HEK293 (cell line): ENCODE data around the gene C14orf93.

Experiments used
- CTCF ChIP-seq: fragments of 450-650 bp; formaldehyde crosslinking; IDR thresholded peaks from 2 replicates; pipeline ENCODE4 v1.5.1; 2016; ENCODE audit warnings: missing biosample characterization, missing genetic modification characterization
- KLF16 ChIP-seq: fragments of 450-650 bp; formaldehyde crosslinking; IDR thresholded peaks from 2 replicates; pipeline ENCODE4 v1.5.1; 2017; ENCODE audit warnings: missing biosample characterization, missing genetic modification characterization
- PATZ1 ChIP-seq: fragments of 450-650 bp; formaldehyde crosslinking; IDR thresholded peaks from 2 replicates; pipeline ENCODE4 v1.5.1; 2016; ENCODE audit warnings: missing biosample characterization, missing genetic modification characterization
- TCF7L2 ChIP-seq: IDR thresholded peaks from 2 replicates; pipeline ENCODE4 v1.6.1; 2011; ENCODE audit warnings: low read depth, mild to moderate bottlenecking, inconsistent platforms, low read length, moderate library complexity, borderline replicate concordance
- ZBTB49 ChIP-seq: fragments of 450-650 bp; formaldehyde crosslinking; IDR thresholded peaks from 2 replicates; pipeline ENCODE4 v1.5.1; 2016; ENCODE audit warnings: missing biosample characterization, missing genetic modification characterization, low read depth
- ZEB2 ChIP-seq: fragments of 450-650 bp; formaldehyde crosslinking; IDR thresholded peaks from 2 replicates; pipeline ENCODE4 v1.5.1; 2016; ENCODE audit warnings: missing biosample characterization, missing genetic modification characterization
- ZNF138 ChIP-seq: fragments of 450-650 bp; formaldehyde crosslinking; IDR thresholded peaks from 2 replicates; pipeline ENCODE4 v1.5.1; 2016; ENCODE audit warnings: missing biosample characterization, missing genetic modification characterization, borderline replicate concordance
- ZNF155 ChIP-seq: fragments of 450-650 bp; formaldehyde crosslinking; IDR thresholded peaks from 2 replicates; pipeline ENCODE4 v1.5.1; 2016; ENCODE audit warnings: missing biosample characterization, missing genetic modification characterization
- ZNF292 ChIP-seq: fragments of 450-650 bp; formaldehyde crosslinking; IDR thresholded peaks from 2 replicates; pipeline ENCODE4 v1.5.1; 2016; ENCODE audit warnings: low read depth, missing biosample characterization, missing genetic modification characterization, borderline replicate concordance
- ZNF404 ChIP-seq: fragments of 450-650 bp; formaldehyde crosslinking; IDR thresholded peaks from 2 replicates; pipeline ENCODE4 v1.5.1; 2017; ENCODE audit warnings: missing biosample characterization, missing genetic modification characterization
- ZNF768 ChIP-seq: fragments of 450-650 bp; formaldehyde crosslinking; IDR thresholded peaks from 2 replicates; pipeline ENCODE4 v1.5.1; 2018; ENCODE audit warnings: missing biosample characterization, mild to moderate bottlenecking, missing genetic modification characterization

GRCh38 chr14:22955702-22956569, 54.0 kb downstream of the C14orf93 start:
- TF ChIP-seq CTCF (no peak), ZBTB49 (tag by site-specific recombination) (no peak), ZEB2 (tag by site-specific recombination) (no peak), PATZ1 (tag by site-specific recombination) (no peak), ZNF404 (tag by site-specific recombination) (no peak), ZNF768 (no peak), ZNF155 (tag by site-specific recombination) (no peak), KLF16 (no peak), ZNF138 (tag by site-specific recombination) (no peak), TCF7L2 (no peak), ZNF292 (tag by site-specific recombination) (no peak)
